Endodermal cell (in vitro differentiated cells): ENCODE data around the gene FASN. TPM values are rescaled to one million over a fixed set of nuclear protein-coding genes. Genes with fewer than 3 reads are reported as not detected.

Experiments used
- DNase-seq: peaks from one replicate; pipeline ENCODE4 v3.0.0-alpha.2; 2017
- H3K27ac ChIP-seq: 2 replicates; pipeline ENCODE4 v1.5.1; 2013; ENCODE audit warnings: mild to moderate bottlenecking, low read depth, low read length, moderate library complexity
- H3K27me3 ChIP-seq: 2 replicates; pipeline ENCODE4 v1.6.1; 2013; ENCODE audit warnings: mild to moderate bottlenecking, low read length, moderate library complexity; ENCODE audit not compliant: insufficient read depth, control insufficient read depth, poor library complexity, severe bottlenecking
- H3K36me3 ChIP-seq: 2 replicates; pipeline ENCODE4 v1.7.0; 2013; ENCODE audit warnings: mild to moderate bottlenecking, low read length, moderate library complexity; ENCODE audit not compliant: control insufficient read depth, insufficient read depth
- H3K4me1 ChIP-seq: one replicate; pipeline ENCODE4 v1.7.0; 2013; ENCODE audit warnings: low read length; ENCODE audit not compliant: control insufficient read depth, insufficient read depth
- H3K4me3 ChIP-seq: 2 replicates; pipeline ENCODE4 v1.5.1; 2013; ENCODE audit warnings: mild to moderate bottlenecking, low read length, moderate library complexity
- H3K9ac ChIP-seq: 2 replicates; pipeline ENCODE4 v1.6.1; 2013; ENCODE audit warnings: mild to moderate bottlenecking, low read length, moderate library complexity; ENCODE audit not compliant: poor library complexity, severe bottlenecking; ENCODE audit errors: extremely low read depth
- H3K9me3 ChIP-seq: 2 replicates; pipeline ENCODE4 v1.6.1; 2013; ENCODE audit warnings: mild to moderate bottlenecking, low read length, moderate library complexity; ENCODE audit not compliant: control insufficient read depth
- H3K27ac Mint-ChIP-seq: 2 replicates; pipeline ENCODE4 v1.8.0; 2020; ENCODE audit warnings: mixed read lengths
- H3K27me3 Mint-ChIP-seq: 2 replicates; pipeline ENCODE4 v1.8.0; 2021; ENCODE audit warnings: mild to moderate bottlenecking, mixed read lengths; ENCODE audit not compliant: insufficient read depth
- H3K36me3 Mint-ChIP-seq: 2 replicates; pipeline ENCODE4 v1.8.0; 2020; ENCODE audit warnings: low read depth, mixed read lengths
- H3K4me1 Mint-ChIP-seq: 2 replicates; pipeline ENCODE4 v1.8.0; 2020; ENCODE audit warnings: mixed read lengths
- H3K4me3 Mint-ChIP-seq: 2 replicates; pipeline ENCODE4 v1.8.0; 2020; ENCODE audit warnings: mild to moderate bottlenecking, moderate library complexity, mixed read lengths
- H3K9me3 Mint-ChIP-seq: 2 replicates; pipeline ENCODE4 v1.8.0; 2020; ENCODE audit warnings: mild to moderate bottlenecking, mixed read lengths
- WGBS, 2 experiments: methylation state at CpG; one replicate each; pipeline versions ENCODE4 v1.1.5 to v1.1.7; 2013; ENCODE audit warnings: missing lambda C conversion rate in 2 of 2, mixed read lengths in 1 of 2; ENCODE audit not compliant: insufficient coverage in 1 of 2, insufficient read length in 1 of 2; 5-methylcytosine and 5-hydroxymethylcytosine counted together
- total RNA-seq, 2 donors: library from RNA; stranded (reverse); fragmentation: NEBNext Ultra II Directional in 1 of 2; extraction: Animal tissue kit (Norgen Biotek cat#: 25700) in 1 of 2; gene quantifications; 2 replicates in 1 of 2; 3 replicates in 1 of 2; pipeline ENCODE4 v1.2.1, GENCODE V29; 2021
- TF ChIP-seq, protein P1 (sequence below): fragments of 200-600 bp; sonication (generic); conservative IDR thresholded peaks from 2 replicates; pipeline ENCODE4 v1.5.0; 2021; ENCODE audit warnings: antibody characterized with exemption, mild to moderate bottlenecking

Gene FASN
- total RNA-seq, 2 donors from 2014 or later: 371 to 498 TPM

DNA sequence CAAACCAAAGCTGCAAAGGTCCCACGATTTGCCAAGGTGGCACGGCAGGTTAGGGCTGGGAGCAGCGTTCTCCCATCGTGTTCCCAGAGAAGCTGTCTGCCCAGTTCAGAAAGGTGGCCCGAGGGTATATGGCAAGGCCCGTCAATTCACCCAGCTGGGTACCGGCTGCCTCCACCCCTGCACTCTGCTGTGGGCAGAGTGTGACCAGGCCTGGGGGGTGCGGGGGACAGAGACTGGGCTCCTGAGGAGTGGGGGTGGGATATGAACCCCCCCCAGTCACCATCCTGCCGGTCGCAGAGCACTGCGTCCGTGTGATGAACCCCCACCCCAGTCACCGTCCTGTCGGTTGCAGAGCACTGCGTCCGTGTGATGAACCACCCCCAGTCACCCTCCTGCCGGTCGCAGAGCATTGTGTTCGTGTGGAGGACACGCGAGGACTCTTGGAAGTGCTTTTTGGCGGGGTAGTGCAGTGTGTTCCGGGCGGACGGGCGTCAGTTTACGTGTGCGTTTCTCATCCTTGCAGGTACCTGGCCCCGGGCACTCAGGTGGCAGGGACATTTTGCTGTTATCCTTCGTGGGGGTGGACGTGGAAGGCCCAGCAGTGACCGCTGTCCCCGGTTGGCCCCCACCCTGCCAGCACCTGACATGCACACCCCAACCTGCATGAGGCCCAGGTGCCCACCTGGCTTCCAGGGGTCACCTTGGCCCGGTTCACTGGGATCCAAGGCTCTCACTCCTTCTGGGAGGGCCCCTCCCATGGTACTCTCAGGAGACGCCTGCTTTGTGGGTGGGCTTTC is 2.7 kb upstream of the FASN start:
- H3K27ac Mint-ChIP-seq: no peak overlapping the region
- Histone ChIP-seq H3K27me3 (no peaks in the 10 kb centered on the region), H3K4me3 (no peak overlapping the region), H3K36me3 (peaks cover 12% of the 10 kb centered on the region), H3K9ac (no peak overlapping the region), H3K27ac (no peak overlapping the region), H3K9me3 (no peaks in the 10 kb centered on the region), H3K4me1 (peaks cover 25% of the 10 kb centered on the region)
- WGBS, 2 experiments: 93 to 95% methylated on average over 27 to 34 of the region's 35 CpGs
- H3K27me3 Mint-ChIP-seq: no peaks in the 10 kb centered on the region
- peaks cover 34% of the 10 kb centered on the region for H3K4me1 Mint-ChIP-seq
- peaks cover 3% of the 10 kb centered on the region for H3K36me3 Mint-ChIP-seq
- H3K9me3 Mint-ChIP-seq: no peaks in the 10 kb centered on the region
- H3K4me3 Mint-ChIP-seq: peak overlapping the region; percentile 61
- DNase-seq: no peak
- TF ChIP-seq, protein P1, sequence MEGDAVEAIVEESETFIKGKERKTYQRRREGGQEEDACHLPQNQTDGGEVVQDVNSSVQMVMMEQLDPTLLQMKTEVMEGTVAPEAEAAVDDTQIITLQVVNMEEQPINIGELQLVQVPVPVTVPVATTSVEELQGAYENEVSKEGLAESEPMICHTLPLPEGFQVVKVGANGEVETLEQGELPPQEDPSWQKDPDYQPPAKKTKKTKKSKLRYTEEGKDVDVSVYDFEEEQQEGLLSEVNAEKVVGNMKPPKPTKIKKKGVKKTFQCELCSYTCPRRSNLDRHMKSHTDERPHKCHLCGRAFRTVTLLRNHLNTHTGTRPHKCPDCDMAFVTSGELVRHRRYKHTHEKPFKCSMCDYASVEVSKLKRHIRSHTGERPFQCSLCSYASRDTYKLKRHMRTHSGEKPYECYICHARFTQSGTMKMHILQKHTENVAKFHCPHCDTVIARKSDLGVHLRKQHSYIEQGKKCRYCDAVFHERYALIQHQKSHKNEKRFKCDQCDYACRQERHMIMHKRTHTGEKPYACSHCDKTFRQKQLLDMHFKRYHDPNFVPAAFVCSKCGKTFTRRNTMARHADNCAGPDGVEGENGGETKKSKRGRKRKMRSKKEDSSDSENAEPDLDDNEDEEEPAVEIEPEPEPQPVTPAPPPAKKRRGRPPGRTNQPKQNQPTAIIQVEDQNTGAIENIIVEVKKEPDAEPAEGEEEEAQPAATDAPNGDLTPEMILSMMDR: no peak

DNA sequence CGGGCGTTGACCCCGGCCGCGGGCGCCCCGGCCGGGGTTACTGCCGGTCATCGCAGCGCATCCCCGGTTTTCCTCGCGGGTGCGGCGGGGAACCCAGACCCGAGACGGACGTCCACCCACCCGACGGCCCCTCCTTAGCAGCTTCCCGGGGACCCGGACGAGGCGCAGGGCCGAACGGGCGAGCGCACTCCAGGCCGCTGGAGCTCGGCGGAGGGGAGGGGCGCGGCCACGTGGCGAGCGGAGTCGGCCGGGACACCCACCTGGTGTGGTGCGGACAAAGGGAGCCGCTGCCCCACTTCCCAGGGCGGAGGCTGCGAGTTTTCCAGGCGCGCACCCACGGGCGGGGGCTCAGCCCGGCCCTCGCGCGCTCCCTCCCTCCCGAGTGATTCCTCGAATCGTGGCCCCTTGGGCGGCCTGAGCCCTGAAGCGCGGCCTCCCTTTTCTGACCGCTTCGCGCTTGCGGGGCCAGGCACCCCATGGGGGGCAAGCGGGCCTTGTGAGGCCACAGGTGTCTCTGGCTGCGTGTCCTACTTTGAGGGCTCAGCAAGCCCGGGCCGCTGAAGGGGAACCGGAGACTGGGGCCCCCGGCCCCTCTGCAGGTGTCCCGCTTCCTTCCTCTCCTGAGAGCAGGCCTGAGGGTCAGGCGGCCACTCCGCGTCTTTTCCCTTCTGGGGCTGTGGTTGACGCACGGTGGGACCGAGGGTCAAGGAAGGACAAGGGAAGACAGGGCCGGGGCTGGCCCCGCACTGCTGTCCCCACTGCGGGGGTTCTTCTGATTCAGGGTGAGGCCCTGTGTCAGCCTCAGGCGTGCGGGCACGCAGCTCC is 1.1 kb upstream of the FASN start:
- Histone ChIP-seq H3K4me1 (peaks cover 29% of the 10 kb centered on the region), H3K9ac (peak overlapping the region; percentile 83), H3K9me3 (no peaks in the 10 kb centered on the region), H3K27ac (peak overlapping the region; percentile 96), H3K4me3 (peak overlapping the region; percentile 76), H3K36me3 (peaks cover 23% of the 10 kb centered on the region), H3K27me3 (no peaks in the 10 kb centered on the region)
- Mint-ChIP-seq H3K4me1 (peaks cover 30% of the 10 kb centered on the region), H3K27me3 (no peaks in the 10 kb centered on the region), H3K27ac (peak overlapping the region; percentile 82), H3K9me3 (no peaks in the 10 kb centered on the region), H3K4me3 (peak overlapping the region; percentile 61), H3K36me3 (peaks cover 9% of the 10 kb centered on the region)
- TF ChIP-seq, protein P1: no peak
- DNase-seq: peak; percentile 81
- 17 to 26% methylated on average over 33 to 80 of the region's 80 CpGs for WGBS, 2 experiments

DNA sequence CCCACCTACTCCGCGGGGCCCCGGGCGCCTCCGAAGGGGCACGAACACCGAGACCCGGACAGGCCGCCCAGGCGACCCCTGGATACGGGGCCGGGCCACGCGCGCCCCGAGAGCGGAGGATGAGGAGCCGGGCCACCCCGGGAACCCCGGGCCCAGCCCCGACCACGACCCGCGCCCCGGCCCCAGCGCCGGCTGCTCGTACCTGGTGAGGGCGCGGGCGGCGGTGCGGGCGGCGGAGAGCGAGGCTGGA is 192 bp downstream of the FASN start:
- Histone ChIP-seq H3K4me3 (peak overlapping the region; percentile 88), H3K4me1 (peaks cover 17% of the 10 kb centered on the region), H3K9ac (peak overlapping the region; percentile 67), H3K9me3 (no peaks in the 10 kb centered on the region), H3K27ac (peak overlapping the region; percentile 53), H3K36me3 (peaks cover 34% of the 10 kb centered on the region), H3K27me3 (no peaks in the 10 kb centered on the region)
- Mint-ChIP-seq H3K9me3 (no peaks in the 10 kb centered on the region), H3K27ac (no peak overlapping the region), H3K36me3 (peaks cover 13% of the 10 kb centered on the region), H3K27me3 (no peaks in the 10 kb centered on the region), H3K4me1 (peaks cover 23% of the 10 kb centered on the region), H3K4me3 (peak overlapping the region; percentile 68)
- WGBS, 2 experiments: 0 to 1% methylated on average over 18 to 36 of the region's 36 CpGs
- DNase-seq: no peak
- TF ChIP-seq, protein P1: no peak
